Measurements from ENCODE around the gene MT1HL1. TPM values are rescaled to one million over a fixed set of nuclear protein-coding genes. Genes with fewer than 3 reads are reported as not detected.
"Not testable (repeated sequence)": the region's sequence is repeated elsewhere in the genome, so short reads cannot be mapped to it uniquely, and the experiment has no call there.

MT1HL1 gene
- total RNA-seq, 1 donor from 2014 or later, result not detected

DNA sequence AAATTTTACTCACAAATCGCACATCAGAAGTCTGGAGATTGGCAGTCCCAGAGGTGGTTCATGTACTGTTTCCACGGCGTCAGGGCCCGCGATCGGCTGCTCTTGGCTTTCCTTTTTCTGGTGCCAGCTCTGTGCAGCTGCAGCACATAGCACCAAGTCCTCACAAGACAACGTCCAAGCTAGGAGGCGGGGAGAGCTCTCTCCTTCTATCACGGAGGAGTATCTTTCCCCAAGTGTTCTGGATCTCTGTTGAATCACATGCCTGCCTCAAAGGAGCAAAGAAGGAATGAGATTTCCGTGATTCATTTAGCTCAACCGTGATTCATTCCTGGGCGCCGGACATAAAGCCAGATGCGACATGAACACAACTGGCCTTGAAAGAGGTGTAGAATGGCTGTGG, 25.5 kb downstream of the MT1HL1 start:
- DNase-seq (ENCODE audit: low spot score), result no peak

DNA sequence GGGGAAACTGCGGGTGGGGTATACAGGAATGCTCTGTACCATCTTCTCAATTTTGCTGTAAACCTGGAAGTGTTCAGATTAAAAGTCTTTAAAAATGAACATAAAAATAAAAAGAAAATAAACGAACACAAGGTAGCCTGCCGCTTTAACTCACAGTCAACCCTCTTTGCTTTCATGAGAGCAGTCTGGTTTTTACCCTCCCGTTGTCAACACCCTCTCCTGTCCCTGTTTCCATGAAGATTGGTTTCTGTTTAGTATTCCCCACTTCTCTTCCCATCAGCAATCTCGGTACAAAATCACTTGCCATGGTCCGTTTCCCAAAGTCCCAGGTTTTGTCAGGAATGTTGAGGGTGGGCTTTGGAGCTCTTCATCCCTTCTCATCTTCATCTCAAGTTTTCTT, 28.8 kb downstream of the MT1HL1 start:
- DNase-seq (ENCODE audit: low spot score), result no peak

DNA sequence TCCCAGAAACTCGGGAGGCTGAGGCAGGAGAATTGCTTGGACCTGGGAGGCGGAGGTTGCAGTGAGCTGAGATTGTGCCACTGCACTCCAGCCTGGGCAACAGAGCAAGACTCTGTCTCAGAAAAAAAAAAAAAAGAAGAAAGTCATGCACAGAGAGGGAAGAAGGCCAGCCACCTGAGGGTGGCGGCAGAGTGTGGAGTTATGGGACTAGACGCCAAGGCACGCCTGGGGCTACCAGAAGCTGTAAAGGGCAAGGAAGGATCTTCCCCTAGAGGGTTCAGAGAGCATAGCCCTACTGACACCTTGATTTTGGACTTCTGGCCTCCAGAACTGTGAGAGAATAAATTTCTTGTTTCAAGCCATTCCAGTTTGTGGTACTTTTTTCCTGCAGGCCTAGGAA, 30.2 kb downstream of the MT1HL1 start:
- DNase-seq (ENCODE audit: low spot score), result not testable (repeated sequence)

DNA sequence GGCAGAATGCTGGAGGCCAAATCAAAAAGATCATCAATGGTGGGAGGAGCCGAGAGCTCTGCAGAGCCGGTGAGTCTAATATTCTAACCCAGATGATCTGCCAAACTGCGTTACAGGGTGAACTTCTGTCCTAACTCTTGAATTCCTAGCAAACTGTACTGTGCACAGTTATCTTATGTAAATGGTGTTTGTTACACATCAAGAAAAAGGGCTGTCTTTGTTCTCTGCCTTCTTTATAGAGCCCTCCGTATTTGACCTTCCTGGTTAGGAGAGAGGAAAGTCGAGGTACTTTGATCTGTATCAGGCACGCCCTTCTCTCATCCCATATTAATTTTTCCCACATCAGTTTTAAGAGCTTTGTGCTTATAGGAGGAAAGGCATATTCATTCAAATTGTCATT, 37.6 kb downstream of the MT1HL1 start:
- DNase-seq (ENCODE audit: low spot score), result no peak

DNA sequence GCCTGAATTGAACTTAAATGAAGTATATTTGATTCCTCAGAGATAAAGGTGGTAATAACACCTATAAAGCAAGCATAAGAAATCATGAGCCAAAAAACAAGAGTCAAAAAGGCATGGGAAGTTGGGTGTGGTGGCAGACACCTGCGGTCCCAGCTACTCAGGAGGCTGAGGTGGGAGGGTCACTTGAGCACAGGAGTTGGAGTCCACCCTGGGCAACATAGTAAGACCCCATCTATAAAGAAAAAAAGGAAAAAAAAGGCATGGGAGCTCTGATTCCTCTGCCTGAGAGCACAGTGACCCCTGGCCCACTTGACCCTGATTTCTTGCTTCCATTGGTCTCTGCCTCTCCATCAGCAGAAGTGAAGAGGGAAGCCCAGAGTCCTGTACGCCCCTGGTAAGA, 40.3 kb downstream of the MT1HL1 start:
- DNase-seq (ENCODE audit: low spot score), result no peak

DNA sequence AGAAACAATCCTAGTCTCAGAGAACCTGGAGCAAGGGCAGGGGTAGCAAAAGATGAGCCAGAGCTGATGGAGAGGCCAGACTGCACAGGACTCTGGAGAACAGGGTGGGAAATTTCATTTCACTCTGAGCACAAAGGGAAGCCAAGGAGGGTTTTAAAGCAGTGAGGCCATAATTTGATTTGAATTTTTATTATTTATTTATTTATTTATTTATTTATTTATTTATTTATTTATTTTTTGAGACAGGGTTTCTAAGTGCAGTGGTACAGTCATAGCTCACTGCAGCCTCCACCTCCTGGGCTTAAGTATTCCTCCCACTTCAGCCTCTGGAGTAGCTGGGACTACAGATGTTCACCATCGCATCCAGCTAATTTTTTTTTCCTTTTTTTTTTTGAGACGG, 45.1 kb downstream of the MT1HL1 start:
- no peak for DNase-seq (ENCODE audit: low spot score)

DNA sequence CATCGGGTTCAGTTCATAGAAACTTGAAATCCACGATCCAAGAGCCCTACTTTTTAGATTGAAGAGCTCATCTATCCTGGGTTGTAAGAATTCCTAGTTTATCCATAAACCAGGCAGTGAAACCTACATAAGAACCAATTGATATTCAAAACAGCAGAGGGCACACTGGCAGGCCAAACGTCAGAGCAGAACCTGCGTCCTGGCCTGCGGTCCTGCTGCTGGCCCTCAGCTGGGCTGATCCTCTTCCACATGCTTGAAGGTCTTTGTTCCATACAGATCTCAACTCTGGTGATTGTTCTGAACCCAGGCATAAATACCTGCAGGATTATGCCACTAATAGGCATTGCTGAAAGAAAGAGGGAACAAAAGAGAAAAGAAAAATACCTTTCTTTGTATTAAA, 47.0 kb downstream of the MT1HL1 start:
- DNase-seq (ENCODE audit: low spot score), result no peak

Other genes starting within 250 kb of the MT1HL1 start
- 46.4 TPM for gene MTR, start 209.1 kb downstream of the MT1HL1 start, total RNA-seq
- 7.5 TPM for gene RYR2, start 37.7 kb upstream of the MT1HL1 start, total RNA-seq